Right lobe of liver (tissue), 4 donors: ENCODE measurements around the gene ITCH.

ENCODE experiments used
- CTCF ChIP-seq, 4 donors: fragments of 200-600 bp in 3 of 4; fragments of 450-650 bp in 1 of 4; IDR thresholded peaks; one replicate each; pipeline versions ENCODE4 v1.5.1 to v1.8.0; 2016 to 2022; ENCODE audit warnings: antibody characterized with exemption in 4 of 4, mild to moderate bottlenecking in 2 of 4
- POLR2A ChIP-seq: fragments of 450-650 bp; IDR thresholded peaks from one replicate; pipeline ENCODE4 v1.6.1; 2017; ENCODE audit warnings: antibody characterized with exemption, mild to moderate bottlenecking
- donor health status: DM: no; HTN: no; CAD: no.
- donor health status: DM: no; HTN: no; CAD: no.
- donor health status: DM: no; HTN: yes; CAD: no.

GRCh38 chr20:34542439-34542838 is 179.4 kb downstream of the ITCH start:
- no peak for TF ChIP-seq CTCF (IDR thresholded peaks at IDR 0.05)
- TF ChIP-seq POLR2A: no peak
